ENCODE data around the gene HOXA6. TPM values are rescaled to one million over a fixed set of nuclear protein-coding genes. Genes with fewer than 3 reads are reported as not detected.

HOXA6 gene
- total RNA-seq, 1 donor from 2014 or later: 0.36 TPM

Other genes with a start within 250 kb of the HOXA6 start
- 0.38 and 0.54 TPM in 2 replicates for gene HOXA1, start 51.8 kb downstream of the HOXA6 start, total RNA-seq
- gene HOXA2, start 45.1 kb downstream of the HOXA6 start, total RNA-seq: 0.63 and 0.85 TPM in 2 replicates
- 0.18 and 0.85 TPM in 2 replicates for gene HOXA4, start 17.0 kb downstream of the HOXA6 start, total RNA-seq
- 5.9 and 7.9 TPM in 2 replicates for gene HOXA5, start 4.1 kb downstream of the HOXA6 start, total RNA-seq
- gene HOXA3, start 4.8 kb upstream of the HOXA6 start, total RNA-seq: 0.63 and 0.75 TPM in 2 replicates
- 0.45 and 1.0 TPM in 2 replicates for gene HOXA7, start 8.9 kb upstream of the HOXA6 start, total RNA-seq
- gene HOXA9, start 17.8 kb upstream of the HOXA6 start, total RNA-seq: 0.81 and 2.1 TPM in 2 replicates
- 0.36 and 1.6 TPM in 2 replicates for gene HOXA10, start 26.5 kb upstream of the HOXA6 start, total RNA-seq
- 0.09 and 0.47 TPM in 2 replicates for gene HOXA11, start 37.5 kb upstream of the HOXA6 start, total RNA-seq
- not detected in 2 replicates for gene HOXA13, start 52.3 kb upstream of the HOXA6 start, total RNA-seq
- gene EVX1, start 95.0 kb upstream of the HOXA6 start, total RNA-seq: not detected in 2 replicates

All from endothelial cell of coronary artery (primary cell).